SU-DHL-6 (cell line): ENCODE measurements around the gene AHR.

Experiments
- H2AFZ ChIP-seq: fragments of 200-600 bp; sonication (generic); 2 replicates; pipeline ENCODE4 v1.6.1; 2014; ENCODE audit warnings: low read depth, mild to moderate bottlenecking, moderate library complexity, mixed read lengths, antibody characterized with exemption, low read length; ENCODE audit not compliant: severe bottlenecking
- H3F3A ChIP-seq: fragments of 200-600 bp; shearing (Covaris generic); 2 replicates; pipeline ENCODE4 v1.6.0; 2016; ENCODE audit warnings: antibody characterized with exemption, mild to moderate bottlenecking; ENCODE audit not compliant: insufficient read depth
- H3K27ac ChIP-seq: fragments of 200-600 bp; sonication (generic); 2 replicates; pipeline ENCODE4 v1.5.1; 2016; ENCODE audit warnings: low read depth, mild to moderate bottlenecking, low read length, moderate library complexity, mixed read lengths
- H3K27me3 ChIP-seq: fragments of 200-600 bp; sonication (generic), shearing (Covaris generic); 2 replicates; pipeline ENCODE4 v1.6.0; 2014; ENCODE audit warnings: mild to moderate bottlenecking, low read length
- H3K36me3 ChIP-seq: fragments of 200-600 bp; sonication (generic); 2 replicates; pipeline ENCODE4 v1.6.1; 2014; ENCODE audit warnings: mild to moderate bottlenecking, low read length, mixed read lengths
- H3K4me2 ChIP-seq: fragments of 300-600, 200-600 bp; shearing (Covaris generic), sonication (generic); 2 replicates; pipeline ENCODE4 v1.6.0; 2014; ENCODE audit warnings: low read length, low read depth, mild to moderate bottlenecking; ENCODE audit not compliant: poor library complexity, severe bottlenecking
- H3K4me3 ChIP-seq: fragments of 200-600 bp; sonication (generic); 2 replicates; pipeline ENCODE4 v1.5.1; 2014; ENCODE audit warnings: antibody characterized with exemption, low read length, mild to moderate bottlenecking, mixed read lengths; ENCODE audit not compliant: insufficient read depth, poor library complexity, severe bottlenecking
- H3K79me2 ChIP-seq: fragments of 200-600 bp; sonication (generic); 2 replicates; pipeline ENCODE4 v1.6.1; 2014; ENCODE audit warnings: mild to moderate bottlenecking, low read length, moderate library complexity; ENCODE audit not compliant: insufficient read depth
- H3K9ac ChIP-seq: fragments of 200-600 bp; sonication (generic); 2 replicates; pipeline ENCODE4 v1.7.0; 2014; ENCODE audit warnings: mild to moderate bottlenecking, low read length
- H3K9me2 ChIP-seq: fragments of 200-600 bp; sonication (generic); replicated peaks from 2 replicates; pipeline ENCODE4 v1.6.1; 2014; ENCODE audit warnings: low read length; ENCODE audit not compliant: insufficient read depth
- H3K9me3 ChIP-seq: fragments of 200-600 bp; sonication (generic); 2 replicates; pipeline ENCODE4 v1.6.1; 2014; ENCODE audit warnings: low read length, mixed read lengths; ENCODE audit not compliant: insufficient read depth
- H4K20me1 ChIP-seq: fragments of 200-600 bp; sonication (generic); 2 replicates; pipeline ENCODE4 v1.6.1; 2014; ENCODE audit warnings: low read depth, mild to moderate bottlenecking, antibody characterized with exemption, low read length, moderate library complexity, mixed read lengths
- EZH2phosphoT487 ChIP-seq: fragments of 200-600 bp; sonication (generic), shearing (Covaris generic); conservative IDR thresholded peaks from 2 replicates; pipeline ENCODE4 v1.6.1; 2018; ENCODE audit warnings: mild to moderate bottlenecking, antibody characterized with exemption, low read length, moderate library complexity, mixed read lengths
- TF ChIP-seq, protein P1 (sequence below): fragments of 200-600 bp; sonication (generic); IDR thresholded peaks from one replicate; pipeline ENCODE4 v1.5.1; 2017; ENCODE audit warnings: antibody characterized with exemption, mild to moderate bottlenecking, low read length, moderate library complexity; ENCODE audit not compliant: insufficient read depth, poor library complexity, severe bottlenecking

Gene AHR

GRCh38 chr7:17311194-17311593, 12.7 kb downstream of the AHR start:
- no peak for TF ChIP-seq EZH2phosphoT487
- TF ChIP-seq, protein P1, sequence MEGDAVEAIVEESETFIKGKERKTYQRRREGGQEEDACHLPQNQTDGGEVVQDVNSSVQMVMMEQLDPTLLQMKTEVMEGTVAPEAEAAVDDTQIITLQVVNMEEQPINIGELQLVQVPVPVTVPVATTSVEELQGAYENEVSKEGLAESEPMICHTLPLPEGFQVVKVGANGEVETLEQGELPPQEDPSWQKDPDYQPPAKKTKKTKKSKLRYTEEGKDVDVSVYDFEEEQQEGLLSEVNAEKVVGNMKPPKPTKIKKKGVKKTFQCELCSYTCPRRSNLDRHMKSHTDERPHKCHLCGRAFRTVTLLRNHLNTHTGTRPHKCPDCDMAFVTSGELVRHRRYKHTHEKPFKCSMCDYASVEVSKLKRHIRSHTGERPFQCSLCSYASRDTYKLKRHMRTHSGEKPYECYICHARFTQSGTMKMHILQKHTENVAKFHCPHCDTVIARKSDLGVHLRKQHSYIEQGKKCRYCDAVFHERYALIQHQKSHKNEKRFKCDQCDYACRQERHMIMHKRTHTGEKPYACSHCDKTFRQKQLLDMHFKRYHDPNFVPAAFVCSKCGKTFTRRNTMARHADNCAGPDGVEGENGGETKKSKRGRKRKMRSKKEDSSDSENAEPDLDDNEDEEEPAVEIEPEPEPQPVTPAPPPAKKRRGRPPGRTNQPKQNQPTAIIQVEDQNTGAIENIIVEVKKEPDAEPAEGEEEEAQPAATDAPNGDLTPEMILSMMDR: no peak
- peaks cover 14% of the 10 kb centered on the region for H3K36me3 ChIP-seq
- H3K79me2 ChIP-seq: peaks cover 32% of the 10 kb centered on the region

DNA sequence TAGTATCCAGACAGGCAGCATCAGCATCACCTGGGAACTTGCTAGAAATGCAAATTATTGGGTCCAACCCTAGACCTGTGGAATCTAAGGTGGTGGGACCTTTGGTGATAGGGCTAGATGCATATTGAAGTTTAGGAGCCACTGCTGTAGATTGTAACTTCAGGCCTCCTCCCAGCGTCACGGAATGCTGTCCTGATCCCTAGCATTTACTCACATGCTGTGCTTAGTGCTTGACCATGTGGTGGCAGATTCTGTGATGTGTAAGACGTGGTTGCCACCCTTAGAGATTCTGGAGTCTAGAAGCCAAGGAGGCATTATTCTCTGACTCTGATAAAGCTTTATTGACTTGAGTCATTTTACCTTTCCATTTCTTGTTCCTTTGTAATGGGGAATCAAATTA, 13.5 kb downstream of the AHR start:
- no peak overlapping the region for H3K27ac ChIP-seq
- peaks cover 25% of the 10 kb centered on the region for H3K79me2 ChIP-seq

More at GRCh38 chr7:17311194-17311593, 12.7 kb downstream of the AHR start:
- Histone ChIP-seq H4K20me1 (peaks cover 25% of the 10 kb centered on the region), H3K9ac (no peak overlapping the region), H3F3A (no peaks in the 10 kb centered on the region), H3K27me3 (no peaks in the 10 kb centered on the region), H3K9me3 (no peaks in the 10 kb centered on the region), H3K9me2 (no peaks in the 10 kb centered on the region), H3K4me3 (no peak overlapping the region), H3K27ac (no peak overlapping the region), H2AFZ (no peak overlapping the region), H3K4me2 (no peak overlapping the region)

GRCh38 chr7:17312641-17313040, 14.2 kb downstream of the AHR start:
- Histone ChIP-seq H3K4me2 (no peak overlapping the region), H3K4me3 (no peak overlapping the region), H2AFZ (no peak overlapping the region), H3K9ac (no peak overlapping the region), H3K36me3 (peaks cover 14% of the 10 kb centered on the region), H3K79me2 (peaks cover 18% of the 10 kb centered on the region), H4K20me1 (peaks cover 12% of the 10 kb centered on the region; the same call in 1 of the 2 replicates), H3K27ac (no peak overlapping the region), H3K9me2 (no peaks in the 10 kb centered on the region), H3K27me3 (no peaks in the 10 kb centered on the region), H3K9me3 (no peaks in the 10 kb centered on the region), H3F3A (no peaks in the 10 kb centered on the region)
- TF ChIP-seq, protein P1: no peak
- TF ChIP-seq EZH2phosphoT487: no peak

More for the DNA sequence above, 13.5 kb downstream of the AHR start:
- Histone ChIP-seq H3K4me2 (no peak overlapping the region), H3K36me3 (peaks cover 14% of the 10 kb centered on the region), H3K9me3 (no peaks in the 10 kb centered on the region), H3K9ac (no peak overlapping the region), H3K27me3 (no peaks in the 10 kb centered on the region), H3K4me3 (no peak overlapping the region), H2AFZ (no peak overlapping the region), H3F3A (no peaks in the 10 kb centered on the region), H3K9me2 (no peaks in the 10 kb centered on the region), H4K20me1 (peaks cover 18% of the 10 kb centered on the region; the same call in 1 of the 2 replicates)
- TF ChIP-seq, protein P1: no peak
- no peak for TF ChIP-seq EZH2phosphoT487
